Activated naive CD8-positive, alpha-beta T cell treated with anti-CD3 and anti-CD28 coated beads for 36 hours (primary cell): ENCODE results near the gene ABTB2. TPM values are rescaled to one million over a fixed set of nuclear protein-coding genes. Genes with fewer than 3 reads are reported as not detected.

Source experiments
- DNase-seq: peaks from one replicate; pipeline ENCODE4 v3.0.0; 2021
- H3K27ac Mint-ChIP-seq: one replicate; pipeline ENCODE4 v1.8.0; 2022; ENCODE audit warnings: mild to moderate bottlenecking, moderate library complexity, mixed read lengths
- H3K27me3 Mint-ChIP-seq: one replicate; pipeline ENCODE4 v1.8.0; 2022; ENCODE audit warnings: mild to moderate bottlenecking, mixed read lengths
- H3K36me3 Mint-ChIP-seq: one replicate; pipeline ENCODE4 v1.8.0; 2021; ENCODE audit warnings: mild to moderate bottlenecking, mixed read lengths
- H3K4me1 Mint-ChIP-seq: one replicate; pipeline ENCODE4 v1.8.0; 2021; ENCODE audit warnings: mixed read lengths
- H3K4me3 Mint-ChIP-seq: one replicate; pipeline ENCODE4 v1.8.0; 2022; ENCODE audit warnings: mild to moderate bottlenecking, moderate library complexity, mixed read lengths
- H3K9me3 Mint-ChIP-seq: one replicate; pipeline ENCODE4 v1.8.0; 2022; ENCODE audit warnings: mixed read lengths
- total RNA-seq, 2 experiments: library from RNA; stranded (reverse); gene quantifications; one replicate each; pipeline ENCODE4 v1.2.3, GENCODE V29; 2021

ABTB2 gene
- total RNA-seq, 2 experiments from 2014 or later = 1.4 to 1.5 TPM

- no peak overlapping the region for H3K27ac Mint-ChIP-seq
- peaks cover 16% of the 10 kb centered on the region for H3K9me3 Mint-ChIP-seq
- H3K4me3 Mint-ChIP-seq = no peak overlapping the region
- peaks cover 4% of the 10 kb centered on the region for H3K36me3 Mint-ChIP-seq
- H3K27me3 Mint-ChIP-seq = no peaks in the 10 kb centered on the region
- DNase-seq = no peak
- peaks cover 4% of the 10 kb centered on the region for H3K4me1 Mint-ChIP-seq
These were observed 22.9 kb upstream of the ABTB2 start for GRCh38 chr11:34380696-34381095.

DNA sequence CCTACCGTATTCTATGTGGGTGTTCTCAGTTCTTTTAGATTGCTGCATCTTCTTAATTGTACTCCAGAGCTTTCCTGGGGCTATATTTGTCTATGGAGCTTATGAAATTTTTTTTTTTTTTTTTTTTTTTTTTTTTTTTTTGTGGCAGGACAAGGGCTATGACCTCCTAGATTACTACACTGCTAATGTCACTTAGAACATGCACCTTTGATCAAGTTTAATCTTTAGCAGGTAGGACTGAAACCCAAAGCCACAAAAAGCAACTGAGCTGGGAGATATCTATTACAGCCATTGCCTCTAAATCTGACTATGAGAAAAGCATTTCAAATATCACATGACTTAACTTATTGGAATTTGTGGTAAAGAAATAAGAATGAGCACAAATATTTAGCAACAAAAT, 21.7 kb upstream of the ABTB2 start:
- Mint-ChIP-seq H3K36me3 (peaks cover 4% of the 10 kb centered on the region), H3K27me3 (no peaks in the 10 kb centered on the region), H3K9me3 (peaks cover 21% of the 10 kb centered on the region), H3K4me1 (peaks cover 2% of the 10 kb centered on the region), H3K27ac (no peak overlapping the region), H3K4me3 (no peak overlapping the region)
- DNase-seq = no peak

DNA sequence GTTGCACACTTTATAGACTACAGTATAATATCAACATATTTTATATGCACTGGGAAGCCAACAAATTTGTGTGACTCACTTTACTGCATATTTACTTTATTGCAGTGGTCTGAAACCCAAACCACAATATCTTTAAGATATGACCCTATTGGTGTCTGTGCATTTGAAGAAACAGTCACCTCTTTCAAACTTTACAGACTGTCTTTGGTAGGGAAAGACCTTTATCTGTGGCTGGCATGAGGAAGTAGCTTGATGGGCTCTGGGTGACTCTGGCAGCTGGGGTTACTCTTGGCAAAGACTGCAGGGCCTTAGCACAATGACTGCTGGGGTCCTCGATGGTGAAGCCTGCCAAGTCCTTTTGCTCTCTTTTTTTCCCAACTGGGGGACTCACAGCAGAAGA, 21.3 kb upstream of the ABTB2 start:
- Mint-ChIP-seq H3K4me3 (no peak overlapping the region), H3K9me3 (peaks cover 23% of the 10 kb centered on the region), H3K27me3 (no peaks in the 10 kb centered on the region), H3K4me1 (peaks cover 2% of the 10 kb centered on the region), H3K36me3 (peaks cover 4% of the 10 kb centered on the region), H3K27ac (no peak overlapping the region)
- DNase-seq = no peak

DNA sequence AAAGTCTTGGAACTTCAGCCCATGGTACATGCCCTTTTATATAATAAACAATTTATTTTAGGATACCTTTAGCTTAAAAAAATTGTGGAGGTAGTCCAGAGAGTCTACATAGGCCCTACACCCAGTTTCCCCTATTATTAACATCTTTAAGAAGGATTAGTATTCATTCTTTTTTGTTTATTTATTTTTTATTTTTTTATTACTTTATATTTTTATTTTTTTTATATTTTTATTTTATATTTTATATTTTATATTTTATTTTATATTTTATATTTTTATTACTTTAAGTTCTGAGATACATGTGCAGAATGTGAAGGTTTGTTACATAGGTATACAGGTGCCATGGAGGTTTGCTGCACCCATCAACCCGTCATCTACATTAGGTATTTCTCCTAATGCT, 15.9 kb upstream of the ABTB2 start:
- no peak for DNase-seq
- Mint-ChIP-seq H3K27me3 (peaks cover 10% of the 10 kb centered on the region), H3K27ac (no peak overlapping the region), H3K4me1 (peaks cover 11% of the 10 kb centered on the region), H3K36me3 (peaks cover 4% of the 10 kb centered on the region), H3K9me3 (peaks cover 21% of the 10 kb centered on the region), H3K4me3 (no peak overlapping the region)

- Mint-ChIP-seq H3K4me1 (peaks cover 12% of the 10 kb centered on the region), H3K9me3 (no peaks in the 10 kb centered on the region), H3K4me3 (no peak overlapping the region), H3K36me3 (no peaks in the 10 kb centered on the region), H3K27me3 (peaks cover 28% of the 10 kb centered on the region), H3K27ac (no peak overlapping the region)
- no peak for DNase-seq
These were observed 8.7 kb upstream of the ABTB2 start for GRCh38 chr11:34366522-34366921.

GRCh38 chr11:34364102-34364501, 6.3 kb upstream of the ABTB2 start:
- no peak for DNase-seq

DNA sequence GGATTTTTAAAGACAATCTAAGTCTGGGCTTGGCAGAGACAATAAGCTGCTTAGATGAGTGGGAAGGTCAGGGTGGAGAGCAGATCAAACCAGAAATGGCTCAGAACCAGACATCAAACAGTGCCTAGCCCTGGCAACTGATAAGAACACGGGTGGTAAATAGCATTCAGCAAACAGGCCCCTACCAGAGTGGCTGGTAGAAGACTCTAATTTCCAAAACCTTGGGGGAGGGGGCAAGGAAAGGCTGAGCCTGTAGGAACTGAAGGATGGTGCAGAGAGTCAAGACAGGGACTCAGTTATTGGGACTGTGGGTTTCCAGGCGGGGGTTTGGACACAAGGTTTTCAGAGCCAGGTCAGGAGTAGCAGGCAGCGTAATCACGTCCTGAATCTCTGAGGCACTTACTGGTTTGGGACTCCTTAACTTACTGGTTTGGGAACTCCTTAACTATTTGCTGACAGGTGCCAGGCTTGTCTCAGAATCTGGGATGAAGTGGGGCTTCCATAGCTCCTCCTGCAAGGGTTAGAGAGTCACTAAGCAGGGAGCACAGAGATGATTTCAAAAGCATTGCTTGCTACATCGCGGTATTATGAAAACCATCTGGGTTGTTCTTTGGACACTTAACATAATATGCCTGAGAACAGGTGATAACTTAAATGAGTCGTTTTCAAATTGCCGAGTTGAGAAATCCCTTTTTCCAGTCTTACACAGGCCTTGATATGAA, 5.7 kb upstream of the ABTB2 start:
- H3K27ac Mint-ChIP-seq = no peak overlapping the region
- H3K9me3 Mint-ChIP-seq = no peaks in the 10 kb centered on the region
- no peak for DNase-seq
- peaks cover 12% of the 10 kb centered on the region for H3K4me1 Mint-ChIP-seq
- peaks cover 33% of the 10 kb centered on the region for H3K27me3 Mint-ChIP-seq
- no peak overlapping the region for H3K4me3 Mint-ChIP-seq
- no peaks in the 10 kb centered on the region for H3K36me3 Mint-ChIP-seq

More at GRCh38 chr11:34364102-34364501, 6.3 kb upstream of the ABTB2 start:
- Mint-ChIP-seq H3K9me3 (no peaks in the 10 kb centered on the region), H3K4me1 (peaks cover 9% of the 10 kb centered on the region), H3K27ac (no peak overlapping the region), H3K4me3 (no peak overlapping the region), H3K36me3 (no peaks in the 10 kb centered on the region), H3K27me3 (peaks cover 39% of the 10 kb centered on the region)

DNA sequence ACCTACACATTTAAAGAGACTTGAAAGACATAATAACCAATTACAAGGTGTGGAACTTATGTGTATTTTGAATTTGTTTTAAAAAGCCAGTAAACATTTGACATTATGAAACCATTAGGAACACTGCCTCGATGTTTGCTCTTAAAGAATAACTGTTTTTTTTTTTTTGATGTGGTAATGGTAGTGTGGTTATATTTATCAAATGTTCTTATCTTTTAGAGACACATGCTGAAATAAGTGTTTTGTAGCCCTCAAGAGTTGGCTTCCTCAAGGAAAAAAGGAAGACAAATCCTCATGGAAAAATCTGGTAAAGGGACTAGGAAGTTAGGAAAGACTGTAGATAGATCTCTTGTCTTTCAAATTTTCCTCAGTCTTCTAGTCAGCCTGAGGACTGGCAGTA, 2.2 kb upstream of the ABTB2 start:
- Mint-ChIP-seq H3K4me1 (peaks cover 24% of the 10 kb centered on the region), H3K27me3 (peaks cover 41% of the 10 kb centered on the region), H3K27ac (no peak overlapping the region), H3K4me3 (no peak overlapping the region), H3K36me3 (peaks cover under 1% of the 10 kb centered on the region), H3K9me3 (no peaks in the 10 kb centered on the region)
- DNase-seq = no peak

DNA sequence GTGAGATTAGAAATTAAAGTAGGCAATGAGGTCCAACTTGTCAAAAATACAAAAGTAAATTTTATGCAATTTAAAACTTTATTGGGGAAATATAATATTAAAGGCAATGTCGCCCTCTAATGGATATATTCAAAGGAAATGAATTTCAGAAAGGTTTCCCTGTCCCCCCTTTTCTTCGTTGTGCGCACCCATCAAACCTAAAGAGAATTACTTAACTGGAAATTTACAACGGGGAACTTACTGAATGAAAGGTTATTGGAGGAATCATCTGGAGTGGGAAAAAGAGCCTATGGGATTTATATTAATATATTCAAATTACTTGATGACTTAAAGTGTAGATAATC, 1.7 kb upstream of the ABTB2 start:
- peaks cover 46% of the 10 kb centered on the region for H3K27me3 Mint-ChIP-seq
- H3K9me3 Mint-ChIP-seq = no peaks in the 10 kb centered on the region
- peaks cover 28% of the 10 kb centered on the region for H3K4me1 Mint-ChIP-seq
- no peak for DNase-seq
- H3K4me3 Mint-ChIP-seq = peak overlapping the region; percentile 81
- H3K27ac Mint-ChIP-seq = no peak overlapping the region
- peaks cover 1% of the 10 kb centered on the region for H3K36me3 Mint-ChIP-seq

- peak overlapping the region; percentile 81 for H3K4me3 Mint-ChIP-seq
- H3K27ac Mint-ChIP-seq = peak overlapping the region; percentile 69
- H3K9me3 Mint-ChIP-seq = no peaks in the 10 kb centered on the region
- H3K4me1 Mint-ChIP-seq = peaks cover 24% of the 10 kb centered on the region
- peak; percentile 62 for DNase-seq
- peaks cover 1% of the 10 kb centered on the region for H3K36me3 Mint-ChIP-seq
- peaks cover 47% of the 10 kb centered on the region for H3K27me3 Mint-ChIP-seq
These were observed 1.1 kb upstream of the ABTB2 start for GRCh38 chr11:34358728-34359547.

- peak overlapping the region; percentile 11 for H3K27ac Mint-ChIP-seq
These were observed 483 bp upstream of the ABTB2 start for GRCh38 chr11:34358258-34358727.

GRCh38 chr11:34356913-34357700, 703 bp downstream of the ABTB2 start:
- Mint-ChIP-seq H3K9me3 (no peaks in the 10 kb centered on the region), H3K4me3 (peak overlapping the region; percentile 67), H3K27ac (no peak overlapping the region), H3K27me3 (peaks cover 61% of the 10 kb centered on the region), H3K36me3 (peaks cover 1% of the 10 kb centered on the region), H3K4me1 (peaks cover 22% of the 10 kb centered on the region)
- peak; percentile 53 for DNase-seq

More at GRCh38 chr11:34358258-34358727, 483 bp upstream of the ABTB2 start:
- Mint-ChIP-seq H3K4me1 (peaks cover 22% of the 10 kb centered on the region), H3K9me3 (no peaks in the 10 kb centered on the region), H3K27me3 (peaks cover 49% of the 10 kb centered on the region), H3K36me3 (peaks cover 1% of the 10 kb centered on the region), H3K4me3 (peak overlapping the region; percentile 81)
- DNase-seq = no peak

- H3K4me1 Mint-ChIP-seq = peaks cover 22% of the 10 kb centered on the region
- DNase-seq = no peak
- H3K27me3 Mint-ChIP-seq = peaks cover 63% of the 10 kb centered on the region
- peak overlapping the region; percentile 56 for H3K4me3 Mint-ChIP-seq
- no peaks in the 10 kb centered on the region for H3K9me3 Mint-ChIP-seq
- H3K36me3 Mint-ChIP-seq = peaks cover 1% of the 10 kb centered on the region
- H3K27ac Mint-ChIP-seq = no peak overlapping the region
These were observed 1.3 kb downstream of the ABTB2 start for GRCh38 chr11:34356576-34356912.

- peaks cover 22% of the 10 kb centered on the region for H3K4me1 Mint-ChIP-seq
These were observed 1.7 kb downstream of the ABTB2 start for GRCh38 chr11:34356130-34356529.

GRCh38 chr11:34355726-34356125, 2.1 kb downstream of the ABTB2 start:
- Mint-ChIP-seq H3K27me3 (peaks cover 58% of the 10 kb centered on the region), H3K4me1 (peaks cover 22% of the 10 kb centered on the region), H3K27ac (no peak overlapping the region), H3K4me3 (no peak overlapping the region), H3K9me3 (no peaks in the 10 kb centered on the region), H3K36me3 (peaks cover 1% of the 10 kb centered on the region)
- DNase-seq = no peak

More at GRCh38 chr11:34356130-34356529, 1.7 kb downstream of the ABTB2 start:
- Mint-ChIP-seq H3K36me3 (peaks cover 1% of the 10 kb centered on the region), H3K4me3 (peak overlapping the region; percentile 56), H3K27ac (no peak overlapping the region), H3K9me3 (no peaks in the 10 kb centered on the region), H3K27me3 (peaks cover 62% of the 10 kb centered on the region)
- no peak for DNase-seq
